Activated T-helper 1 cell treated with Interleukin-2 at 50 U/mL for 16 hours (primary cell): ENCODE data around the gene PTK6.
"Not testable (repeated sequence)": the region's sequence is repeated elsewhere in the genome, so short reads cannot be mapped to it uniquely, and the experiment has no call there.

ENCODE experiments used
- DNase-seq: peaks from one replicate; pipeline ENCODE4 v3.0.0-alpha.2; 2020; ENCODE audit warnings: low read depth

The PTK6 gene

GRCh38 chr20:63529861-63530787 is 7.1 kb downstream of the PTK6 start:
- no peak for DNase-seq

- DNase-seq, result no peak
Measured at GRCh38 chr20:63529180-63529860, 7.9 kb downstream of the PTK6 start.

DNA sequence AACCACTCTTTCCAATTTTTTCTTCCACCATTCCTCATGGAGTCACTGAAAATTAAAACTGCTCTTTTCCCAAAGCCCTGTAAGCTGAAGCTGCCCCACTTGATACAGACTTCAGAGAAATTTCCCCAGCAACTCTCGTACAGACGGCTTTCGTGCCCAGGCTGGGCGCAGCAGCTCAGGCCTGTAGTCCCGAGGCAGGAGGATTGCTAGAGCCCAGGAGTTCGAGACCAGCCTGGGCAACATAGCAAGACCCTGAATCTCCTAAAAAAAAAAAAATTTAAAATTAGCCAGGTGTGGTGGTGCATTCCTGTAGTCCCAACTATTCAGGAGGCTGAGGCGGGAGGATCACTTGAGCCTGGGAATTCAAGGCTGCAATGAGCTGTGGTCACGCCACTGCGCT is 10.0 kb downstream of the PTK6 start:
- DNase-seq, result no peak

GRCh38 chr20:63525971-63526370 is 11.2 kb downstream of the PTK6 start:
- DNase-seq, result no peak

- DNase-seq, result no peak
Measured at GRCh38 chr20:63525185-63525584, 12.0 kb downstream of the PTK6 start.

GRCh38 chr20:63522981-63523611 is 14.1 kb downstream of the PTK6 start:
- DNase-seq, result no peak

DNA sequence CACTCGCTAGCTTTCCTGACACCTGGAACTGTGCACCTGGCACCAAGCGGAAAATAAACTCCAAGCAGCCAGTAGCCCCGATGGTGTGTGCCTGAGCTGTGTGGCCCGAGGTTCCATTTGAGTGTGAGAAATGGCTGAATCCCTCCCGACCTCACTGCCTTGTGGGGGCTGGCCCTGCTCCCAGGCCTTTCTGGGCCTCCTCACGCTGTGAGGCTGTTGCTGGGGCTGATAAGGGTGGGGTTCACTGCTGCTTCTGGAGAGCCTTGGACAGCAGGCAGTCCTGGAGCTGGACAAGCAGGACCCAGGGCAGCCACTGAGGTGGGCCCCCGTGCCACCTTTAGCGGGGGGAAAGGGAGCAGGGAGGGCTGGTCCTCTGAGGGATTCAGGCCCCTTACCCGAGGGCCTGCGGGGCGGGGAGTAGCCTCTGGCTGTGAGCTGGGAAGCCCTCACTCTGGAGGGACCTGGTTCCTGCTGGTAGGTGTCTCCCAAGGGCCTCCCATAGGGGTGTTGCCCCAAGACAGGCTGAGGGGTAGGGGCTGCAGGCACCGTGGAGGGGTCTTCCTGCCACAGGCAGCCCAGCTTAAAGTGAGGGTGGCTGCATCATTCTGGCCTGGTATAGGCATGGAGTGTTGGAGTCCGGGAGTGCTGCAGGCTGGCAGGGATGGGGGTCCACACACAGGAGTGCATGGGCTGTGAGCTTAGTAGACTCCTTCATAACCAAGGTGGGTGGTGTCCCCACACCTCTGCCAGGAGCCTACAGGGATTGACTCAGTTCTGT is 14.9 kb downstream of the PTK6 start:
- DNase-seq, result no peak

DNA sequence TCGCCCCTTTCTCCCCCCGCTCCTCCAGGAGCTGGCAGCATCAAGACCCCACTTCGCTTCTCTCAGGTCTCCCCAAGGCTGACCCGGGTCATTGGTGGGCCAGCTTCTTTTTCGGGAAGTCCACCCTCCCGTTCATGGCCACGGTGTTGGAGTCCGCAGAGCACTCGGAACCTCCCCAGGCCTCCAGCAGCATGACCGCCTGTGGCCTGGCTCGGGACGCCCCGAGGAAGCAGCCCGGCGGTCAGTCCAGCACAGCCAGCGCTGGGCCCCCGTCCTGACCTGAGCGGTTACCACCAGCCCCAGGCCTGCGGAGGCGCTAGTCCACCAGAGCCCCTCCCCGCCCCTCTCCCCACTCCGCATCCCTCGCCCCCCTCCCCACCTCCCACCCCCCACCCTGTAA is 15.6 kb downstream of the PTK6 start:
- no peak for DNase-seq

DNA sequence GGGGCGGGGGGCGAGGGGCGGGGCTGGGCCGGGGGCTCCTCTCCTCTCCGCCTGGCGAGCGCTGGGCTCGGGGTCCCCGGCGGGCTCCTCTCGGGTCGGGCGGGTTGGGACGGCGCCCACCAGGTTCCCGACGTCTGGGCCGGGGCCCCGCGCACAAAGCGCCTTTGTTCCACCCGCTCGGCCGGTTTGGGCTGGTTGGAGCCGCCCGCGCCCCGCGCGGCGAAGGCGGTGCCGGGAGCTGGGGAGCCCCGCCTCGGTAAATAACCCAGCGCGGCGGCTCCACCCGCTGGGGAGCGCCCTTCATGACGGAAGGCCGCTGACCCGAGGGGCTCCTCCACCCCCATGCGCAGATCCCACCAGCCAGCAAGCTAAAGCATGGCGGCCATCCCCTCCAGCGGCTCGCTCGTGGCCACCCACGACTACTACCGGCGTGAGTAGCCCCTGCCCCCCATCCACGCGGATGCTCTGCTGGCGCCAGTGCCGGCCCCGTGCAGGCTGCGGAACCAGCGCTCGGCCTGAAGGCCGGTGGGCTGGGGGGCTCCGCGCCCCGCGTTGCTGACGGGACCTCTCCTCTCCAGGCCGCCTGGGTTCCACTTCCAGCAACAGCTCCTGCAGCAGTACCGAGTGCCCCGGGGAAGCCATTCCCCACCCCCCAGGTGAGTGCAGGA is 16.1 kb downstream of the PTK6 start:
- peak; percentile 60 for DNase-seq

DNA sequence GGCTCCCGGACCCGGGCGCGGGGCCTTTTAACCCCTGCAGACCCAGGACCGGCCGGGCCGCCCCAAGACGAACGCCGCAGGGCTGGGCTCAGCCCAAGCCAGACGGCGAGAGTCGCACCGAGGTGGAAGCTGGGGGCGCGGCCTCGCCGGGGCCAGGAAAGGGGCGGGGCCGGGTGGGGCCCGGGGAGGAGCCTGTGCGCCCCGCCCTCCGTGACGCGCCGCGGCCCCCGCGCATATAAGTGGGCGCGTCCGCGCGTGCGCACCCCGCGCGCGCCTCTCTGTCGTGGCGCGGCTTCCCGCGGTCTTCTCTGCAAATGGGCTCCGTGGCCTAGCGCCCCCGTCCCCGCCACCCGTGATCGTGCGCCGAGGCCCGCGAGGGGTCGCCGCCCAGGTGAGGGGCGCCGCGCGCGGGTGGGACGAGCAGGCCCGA is 16.7 kb downstream of the PTK6 start, which contains the start of gene PPDPF:
Gene PPDPF (plus strand): TSS at position 262 of the 430 bp plus-strand sequence. CDS start 544 bp downstream, outside the sequence.
- DNase-seq, result peak; percentile 80

GRCh38 chr20:63519668-63520503 is 17.3 kb downstream of the PTK6 start:
- DNase-seq, result peak; percentile 56

- no peak for DNase-seq
Measured at GRCh38 chr20:63518946-63519667, 18.1 kb downstream of the PTK6 start.

DNA sequence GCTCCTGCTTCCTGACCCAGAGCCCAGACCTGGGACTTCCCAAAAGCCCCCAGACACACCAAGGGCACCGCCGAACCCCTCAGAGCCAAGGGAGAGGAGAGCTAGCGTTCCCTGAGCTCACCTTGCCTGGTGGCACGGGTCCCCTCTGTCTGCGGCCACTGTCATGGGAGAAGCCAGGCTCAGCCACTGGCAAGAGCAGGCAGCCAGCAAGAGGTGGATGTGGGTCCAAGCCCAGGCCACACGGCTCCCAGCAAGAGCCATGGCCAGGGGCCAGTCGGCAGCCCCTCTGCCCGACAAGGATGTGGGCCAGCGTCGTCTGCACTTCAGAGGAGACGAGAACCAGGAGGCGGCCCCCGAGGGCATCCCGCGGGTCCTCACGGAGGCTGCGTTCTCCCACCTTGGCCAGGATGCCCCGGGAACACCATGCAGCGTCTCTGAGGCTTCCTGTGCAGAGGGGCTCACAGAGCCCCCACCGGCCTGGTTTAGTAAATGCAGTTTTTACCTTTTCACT is 18.8 kb downstream of the PTK6 start:
- DNase-seq, result no peak

DNA sequence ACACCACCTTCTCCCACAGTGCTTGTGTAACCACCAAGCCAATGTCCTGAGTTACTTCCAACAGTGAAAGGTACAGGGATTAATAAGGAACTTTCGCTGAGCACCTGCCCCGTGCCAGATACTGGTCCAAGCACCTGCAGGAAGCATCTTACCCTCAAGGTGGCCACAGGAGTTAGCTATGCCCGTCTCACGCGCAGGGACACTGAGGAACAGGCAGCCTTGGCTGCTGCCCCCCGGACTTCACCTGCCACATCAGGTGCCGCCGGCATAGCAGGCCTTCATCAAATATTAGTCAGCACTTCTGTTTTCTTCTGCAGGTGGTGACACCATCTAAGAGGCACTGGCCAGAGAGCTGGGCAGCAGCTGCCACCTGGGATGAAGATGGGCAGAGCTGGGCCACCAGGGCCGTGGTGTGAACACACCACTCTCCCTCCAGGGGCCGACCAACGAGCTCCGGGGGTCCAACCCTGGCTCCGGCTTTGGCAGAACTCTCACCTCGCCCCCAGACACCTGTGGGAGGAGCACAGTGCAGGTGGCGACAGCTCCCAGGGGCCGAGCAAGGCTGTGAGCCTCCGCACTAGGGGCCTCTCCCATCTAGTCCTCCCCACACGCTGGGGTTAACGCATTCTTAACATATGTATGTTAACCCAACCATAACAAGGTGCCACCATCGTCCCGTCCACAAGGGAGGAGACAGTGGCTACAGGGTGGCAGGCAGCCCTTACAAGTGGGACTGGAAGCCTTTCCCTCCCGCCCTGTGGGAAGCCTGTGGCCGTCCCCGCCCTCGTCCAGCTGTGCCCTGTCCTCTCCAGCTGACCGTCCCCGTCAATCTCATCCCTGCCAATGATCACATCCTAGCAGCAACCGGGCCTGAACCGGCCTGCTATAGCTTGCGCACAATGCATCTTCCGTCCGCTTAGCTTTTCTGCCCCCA is 19.5 kb downstream of the PTK6 start:
- no peak for DNase-seq

DNA sequence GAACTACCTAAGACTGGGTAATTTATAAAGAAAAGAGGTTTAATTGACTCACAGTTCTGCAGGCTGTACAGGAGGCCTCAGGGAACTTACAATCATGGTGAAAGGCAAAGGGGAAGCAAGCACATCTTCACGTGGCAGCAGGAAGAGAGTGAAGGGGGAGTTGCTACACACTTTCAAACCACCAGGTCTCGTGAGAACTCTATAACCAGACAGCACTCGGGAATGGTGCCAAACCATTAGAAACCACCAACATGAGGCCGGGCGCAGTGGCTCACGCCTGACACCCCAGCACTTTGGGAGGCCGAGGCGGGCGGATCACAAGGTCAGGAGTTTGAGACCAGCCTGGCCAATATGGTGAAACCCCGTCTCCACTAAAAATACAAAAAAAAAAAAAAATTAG is 22.7 kb downstream of the PTK6 start:
- DNase-seq, result not testable (repeated sequence)

DNA sequence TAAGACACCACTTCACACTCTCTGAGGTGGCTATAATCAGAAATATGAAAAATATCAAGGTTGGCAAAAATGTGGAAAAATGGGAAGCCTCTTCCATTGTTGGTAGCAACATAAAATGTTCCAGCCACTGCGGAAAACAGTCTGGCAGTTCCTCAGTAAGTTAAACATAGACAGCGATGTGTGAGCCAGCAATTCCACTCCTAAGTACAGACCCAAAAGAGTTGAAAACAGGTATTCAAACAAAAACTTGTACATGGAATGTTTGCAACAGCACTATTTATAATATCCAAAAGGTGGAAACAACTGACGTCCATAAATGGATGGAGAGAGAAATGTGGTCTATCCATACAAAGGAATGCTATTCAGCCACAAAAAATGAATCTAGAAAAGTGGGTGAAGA is 24.0 kb downstream of the PTK6 start:
- DNase-seq, result no peak

- no peak for DNase-seq
Measured at GRCh38 chr20:63509088-63509564, 28.1 kb downstream of the PTK6 start.

- no peak for DNase-seq
Measured at GRCh38 chr20:63508072-63508768, 29.0 kb downstream of the PTK6 start.
